CD4-positive, alpha-beta T cell treated with Interleukin-21 for 1 hour (primary cell): ENCODE results near the gene FUZ.
A peak's percentile ranks its signal among the peaks of the same experiment; 100 is the strongest.

Source experiments
- DNase-seq: peaks from one replicate; pipeline ENCODE4 v3.0.0-alpha.2; 2020

FUZ gene

DNA sequence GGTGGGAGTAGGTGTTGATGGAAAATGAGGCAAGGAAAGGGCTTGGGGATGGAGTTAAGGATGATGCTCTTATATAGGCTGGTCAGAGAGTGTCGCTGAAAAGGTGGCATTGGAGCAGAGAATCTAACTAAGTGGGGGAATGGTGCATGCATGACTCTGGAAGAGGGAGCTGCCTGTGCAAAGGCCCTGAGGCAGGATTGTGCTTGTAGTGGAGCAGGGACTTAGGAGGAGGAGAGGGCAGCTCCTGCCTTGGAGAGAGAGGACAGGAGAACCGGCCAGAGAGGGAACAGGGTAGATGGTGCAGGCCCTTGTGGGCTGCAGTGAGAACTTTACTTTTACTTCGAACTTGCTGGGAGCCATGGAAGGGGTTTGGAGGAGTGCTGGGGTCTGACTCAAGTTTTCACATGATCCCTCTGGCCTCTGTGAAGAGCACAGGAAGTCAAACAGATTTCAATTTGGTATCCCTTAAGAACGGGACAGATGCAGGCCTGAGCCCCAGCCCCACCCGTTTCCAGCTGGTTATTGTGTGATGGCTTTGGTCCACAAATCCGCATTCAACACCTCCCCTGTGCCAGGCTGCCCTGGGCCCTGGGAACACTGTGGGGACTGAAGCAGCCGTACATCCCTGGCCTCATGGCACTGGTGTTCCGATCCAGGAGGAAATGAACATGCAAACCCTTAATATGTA is 39.3 kb downstream of the FUZ start:
- DNase-seq = no peak

- DNase-seq = no peak
Measured at GRCh38 chr19:49772850-49773432, 40.2 kb downstream of the FUZ start.

- DNase-seq = no peak
Measured at GRCh38 chr19:49771674-49772139, 41.4 kb downstream of the FUZ start.

DNA sequence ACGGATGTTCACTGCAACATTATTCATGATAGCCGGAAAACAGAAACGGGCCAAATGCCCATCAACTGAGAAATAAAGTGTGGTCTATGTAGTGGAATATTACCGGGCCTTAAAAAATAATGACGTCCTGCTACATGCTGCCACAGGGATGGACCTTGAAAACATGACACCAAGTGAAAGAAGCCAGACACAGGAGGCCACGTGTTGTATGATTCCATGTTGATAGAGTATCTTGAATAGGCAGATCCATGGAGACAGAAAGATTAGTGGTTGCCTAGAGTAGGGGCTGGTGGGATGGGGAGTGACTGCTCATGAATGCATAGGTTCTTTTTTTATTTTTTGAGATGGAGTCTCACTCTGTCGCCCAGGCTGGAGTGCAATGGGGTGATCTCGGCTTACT is 42.6 kb downstream of the FUZ start:
- no peak for DNase-seq

GRCh38 chr19:49767967-49768581 is 45.0 kb downstream of the FUZ start:
- DNase-seq = no peak

GRCh38 chr19:49767381-49767780 is 45.7 kb downstream of the FUZ start:
- DNase-seq = no peak

GRCh38 chr19:49766930-49767299 is 46.2 kb downstream of the FUZ start, which contains the start of gene AP2A1:
AP2A1 (plus strand) TSS chr19:49767001; CDS start chr19:49767134, 133 bp downstream.
- DNase-seq = no peak

- DNase-seq = peak; percentile 100
Measured at GRCh38 chr19:49766007-49766929, 46.8 kb downstream of the FUZ start.

DNA sequence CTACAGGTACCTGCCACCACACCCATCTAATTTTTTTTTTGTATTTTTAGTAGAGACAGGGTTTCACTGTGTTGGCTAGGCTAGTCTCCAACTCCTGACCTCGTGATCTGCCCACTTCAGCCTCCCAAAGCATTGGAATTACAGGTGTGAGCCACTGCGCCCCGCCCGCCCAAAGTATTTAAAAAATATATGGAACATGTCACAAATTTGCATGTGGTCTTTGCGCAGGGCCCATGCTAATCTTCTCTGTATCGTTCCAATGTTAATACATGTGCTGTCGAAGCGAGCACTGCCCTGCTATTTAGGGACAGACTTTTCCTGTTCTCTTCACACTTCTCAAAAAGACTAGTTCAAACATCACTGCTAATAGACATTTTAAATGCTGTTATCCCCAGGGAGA is 48.8 kb downstream of the FUZ start:
- DNase-seq = no peak

GRCh38 chr19:49763230-49763629 is 49.9 kb downstream of the FUZ start, which contains the start of gene TSKS:
TSKS (minus strand) TSS chr19:49763306; CDS start chr19:49763247, 59 bp downstream.
- DNase-seq = no peak

DNA sequence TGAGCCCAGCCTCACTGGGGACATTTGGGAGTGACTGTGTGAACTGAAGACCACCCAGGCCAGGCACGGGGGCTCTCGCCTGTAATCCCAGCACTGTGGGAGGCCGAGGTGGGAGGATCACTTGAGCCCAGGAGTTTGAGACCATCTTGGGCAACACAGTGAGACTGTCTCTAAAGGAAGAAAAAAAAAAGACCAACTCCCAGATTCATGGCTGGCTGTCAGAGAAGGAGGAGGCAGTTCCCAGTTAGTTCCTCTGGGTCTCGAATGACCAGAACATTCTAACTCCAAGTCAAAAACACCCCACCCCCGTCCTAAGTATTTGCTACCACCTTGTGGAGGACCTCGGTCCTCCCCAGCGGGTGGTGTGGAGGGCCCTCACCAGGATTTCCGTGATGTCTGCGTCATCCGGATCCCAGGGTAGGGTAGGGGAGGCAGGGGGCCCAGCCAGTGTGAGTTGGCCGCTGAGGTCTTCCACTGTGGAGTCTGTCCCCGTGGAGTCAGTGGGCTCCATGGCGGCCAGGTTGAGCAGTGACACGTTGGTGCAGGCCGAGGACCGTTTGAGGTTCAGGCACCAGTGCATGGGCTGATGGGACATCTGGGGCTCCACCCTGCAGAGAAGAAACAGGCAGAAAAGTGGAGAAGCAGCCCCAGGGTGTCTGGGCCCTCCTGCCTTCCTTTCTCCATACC is 51.3 kb downstream of the FUZ start:
- DNase-seq = no peak

DNA sequence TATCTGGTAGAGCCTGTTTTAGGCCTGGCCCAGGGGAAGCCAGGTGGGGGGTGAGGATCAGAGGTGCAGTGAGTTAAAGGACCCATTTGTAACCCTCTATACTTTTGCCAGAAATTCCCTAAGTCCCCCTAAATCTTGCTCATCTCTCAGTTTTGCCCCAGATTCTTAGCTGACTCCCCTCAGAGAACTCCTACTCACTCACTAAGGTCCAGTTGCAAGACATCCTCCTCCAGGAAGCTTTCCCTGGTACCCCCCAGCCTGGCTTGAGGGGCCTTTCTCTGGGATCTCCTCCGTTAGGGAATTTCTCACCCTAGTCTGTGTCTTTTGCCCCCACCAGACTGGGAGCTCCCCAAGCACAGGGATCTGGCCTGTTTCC is 51.9 kb downstream of the FUZ start:
- DNase-seq = no peak

DNA sequence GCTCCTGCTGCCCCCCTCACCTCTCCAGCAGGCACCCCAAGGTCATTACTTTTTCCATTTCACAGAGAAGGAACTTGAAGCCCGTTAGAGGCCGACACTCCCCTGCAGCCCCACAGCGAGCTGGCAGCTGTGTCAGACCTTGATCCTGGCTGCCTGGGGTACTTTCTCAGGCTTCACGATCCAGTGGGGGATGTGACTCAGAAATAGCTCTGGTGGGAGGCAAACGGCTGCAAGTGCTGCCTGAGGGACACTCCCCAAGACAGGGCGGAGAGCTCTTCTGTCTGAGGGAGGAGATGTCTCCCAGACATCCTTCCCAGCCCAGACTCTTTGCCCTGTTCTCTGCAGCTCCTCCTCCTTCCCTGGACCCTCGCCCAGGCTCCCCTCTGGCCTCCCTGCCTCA is 54.8 kb downstream of the FUZ start:
- DNase-seq = no peak
